Endothelial cell of umbilical vein (primary cell): Measurements from ENCODE around the gene PARP3. TPM values are rescaled to one million over a fixed set of nuclear protein-coding genes. Genes with fewer than 3 reads are reported as not detected.

Source experiments
- BruUV-seq: library from RNA; stranded (reverse); fragments of 400-500 nt; replicated peaks from 2 replicates; lab custom pipeline; 2021; lab: Mats Ljungman, UMichigan
- CTCF ChIA-PET: fragments of 300-600, 350-600 bp; sonication (Branson Sonifier 250); formaldehyde crosslinking; loops from one replicate; lab custom pipeline; 2021; ENCODE audit warnings: antibody characterized with exemption, inconsistent platforms; lab: Charles Lee
- POLR2A ChIA-PET: fragments of 300-600, 350-600 bp; sonication (Branson Sonifier 250); formaldehyde crosslinking; loops from one replicate; lab custom pipeline; 2021; ENCODE audit warnings: antibody characterized with exemption, inconsistent platforms; lab: Charles Lee
- DNase-seq: peaks from one replicate; pipeline ENCODE4 v3.0.0-alpha.2; 2011; ENCODE audit warnings: low read depth, low spot score
- FAIRE-seq: peaks from 2 replicates; lab custom pipeline; 2011; peaks lifted over from hg19 to GRCh38; lab: Jason Lieb, UNC
- H2AFZ ChIP-seq: 2 replicates; pipeline ENCODE4 v1.6.0; 2012; ENCODE audit warnings: low read depth, low read length, control low read depth, inconsistent platforms
- H3K27ac ChIP-seq: 2 replicates; pipeline ENCODE4 v1.5.1; 2011; ENCODE audit warnings: low read depth, mild to moderate bottlenecking, control low read depth, low read length, moderate library complexity; ENCODE audit not compliant: insufficient read depth
- H3K27me3 ChIP-seq, 2 experiments: 2 replicates each; pipeline versions ENCODE4 v1.6.0 to v1.6.1; 2011; ENCODE audit warnings: low read length in 2 of 2, mixed read lengths in 1 of 2; ENCODE audit not compliant: control insufficient read depth in 2 of 2, insufficient read depth in 2 of 2
- H3K36me3 ChIP-seq, 2 experiments: 2 replicates in 1 of 2; 3 replicates in 1 of 2; pipeline ENCODE4 v1.5.1; 2011; ENCODE audit warnings: low read length in 2 of 2, mild to moderate bottlenecking in 1 of 2, moderate library complexity in 1 of 2; ENCODE audit not compliant: control insufficient read depth in 2 of 2, insufficient read depth in 2 of 2; ENCODE audit errors: extremely low read depth in 1 of 2
- H3K4me1 ChIP-seq: 3 replicates; pipeline ENCODE4 v1.5.1; 2011; ENCODE audit warnings: mild to moderate bottlenecking, low read length; ENCODE audit not compliant: control insufficient read depth, insufficient read depth; ENCODE audit errors: extremely low read depth
- H3K4me2 ChIP-seq: 2 replicates; pipeline ENCODE4 v1.6.1; 2011; ENCODE audit warnings: low read length, control low read depth, mixed read lengths; ENCODE audit not compliant: insufficient read depth
- H3K4me3 ChIP-seq, 3 experiments: fragments of 200-600 bp in 1 of 3; sonication (generic), shearing (Covaris generic) in 1 of 3; replicated peaks in 1 of 3; 2 replicates each; pipeline ENCODE4 v1.5.1; 2011 to 2016; ENCODE audit warnings: control low read depth in 3 of 3, low read length in 3 of 3, mild to moderate bottlenecking in 2 of 3, inconsistent platforms in 1 of 3, low read depth in 1 of 3, moderate library complexity in 1 of 3; ENCODE audit not compliant: insufficient read depth in 1 of 3
- H3K79me2 ChIP-seq: 2 replicates; pipeline ENCODE4 v1.6.0; 2012; ENCODE audit warnings: low read length, inconsistent platforms; ENCODE audit not compliant: control insufficient read depth, insufficient read depth
- H3K9ac ChIP-seq: replicated peaks from 2 replicates; pipeline ENCODE3; 2011; ENCODE audit warnings: low read length, control low read depth; ENCODE audit not compliant: insufficient read depth; ENCODE audit errors: extremely low read depth
- H3K9me1 ChIP-seq: replicated peaks from 3 replicates; pipeline ENCODE4 v1.6.0; 2011; ENCODE audit warnings: mild to moderate bottlenecking, low read length; ENCODE audit not compliant: control insufficient read depth, insufficient read depth; ENCODE audit errors: extremely low read depth
- H3K9me3 ChIP-seq: replicated peaks from 2 replicates; pipeline ENCODE4 v1.5.1; 2012; ENCODE audit warnings: low read length, inconsistent platforms; ENCODE audit not compliant: control insufficient read depth, insufficient read depth
- H4K20me1 ChIP-seq: replicated peaks from 2 replicates; pipeline ENCODE3; 2011; ENCODE audit warnings: mild to moderate bottlenecking, low read length; ENCODE audit not compliant: control insufficient read depth, insufficient read depth; ENCODE audit errors: extremely low read depth
- FOS ChIP-seq: IDR thresholded peaks from 2 replicates; pipeline ENCODE4 v1.6.1; 2011; ENCODE audit warnings: mild to moderate bottlenecking, low read length, moderate library complexity, borderline replicate concordance; ENCODE audit not compliant: insufficient read depth
- MAX ChIP-seq: IDR thresholded peaks from 2 replicates; pipeline ENCODE4 v1.6.1; 2011; ENCODE audit not compliant: insufficient read depth, insufficient read length
- POLR2AphosphoS5 ChIP-seq: IDR thresholded peaks from 2 replicates; pipeline ENCODE4 v1.6.1; 2012; ENCODE audit warnings: low read depth, mild to moderate bottlenecking, control low read depth, low read length, moderate library complexity; ENCODE audit not compliant: insufficient read depth
- dilution Hi-C: fragments of 300-500 bp; cut with MboI; formaldehyde crosslinking; loops from one replicate; pipeline ENCODE4 v1.15.0; 2019; ENCODE audit warnings: low sequenced_read_pairs; ENCODE audit not compliant: extremely low pct_ligation_motif_present
- intact Hi-C: fragments of 100-400 bp; cut with micrococcal nuclease; formaldehyde crosslinking; loops from one replicate; pipeline ENCODE4 v1.10.0; 2022
- polyA plus RNA-seq, 4 experiments: library from polyadenylated mRNA; depleted of rRNA in 3 of 4; stranded (reverse) in 3 of 4; unstranded in 1 of 4; fragments of >200 nt; gene quantifications; 2 replicates each; pipeline versions ENCODE4 v1.2.1 to v1.2.3, GENCODE V29; 2011 to 2012; ENCODE audit warnings: missing spikeins in 1 of 4
- total RNA-seq: library from RNA; stranded (reverse); gene quantifications from 2 replicates; pipeline ENCODE4 v1.2.3, GENCODE V29; 2021

The PARP3 gene
- total and polyA plus RNA-seq, 2 donors (not counting 3 experiments of a cell fraction or from before 2014, with no cell fraction given): 10.0 to 13.8 TPM

DNA sequence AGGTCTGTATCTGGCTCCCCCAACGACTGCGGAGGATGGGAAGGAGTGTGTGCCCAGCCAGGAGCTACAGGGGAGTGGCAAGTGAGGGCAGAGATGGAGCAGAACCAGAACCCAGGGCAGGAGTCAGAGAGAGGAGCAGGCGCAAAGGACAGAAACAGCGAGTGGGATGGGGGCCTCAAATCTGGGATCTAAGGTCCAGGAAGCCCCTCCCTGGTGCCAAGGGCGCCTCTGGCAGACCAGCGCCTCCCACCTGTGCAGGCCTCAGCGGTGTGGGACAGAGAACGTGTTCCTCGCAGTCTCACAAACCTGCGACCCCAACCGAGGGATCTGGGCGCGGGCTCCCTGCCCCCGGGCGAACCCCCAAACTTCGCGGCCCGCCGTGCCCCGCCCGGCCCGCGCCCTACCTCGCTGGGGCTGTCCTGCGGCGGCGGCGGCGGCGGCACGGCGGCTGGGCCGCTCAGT is 24.8 kb downstream of the PARP3 start:
- ChIA-PET CTCF (interaction anchor here (3.4 to 3.5 kb wide), 2 partner anchors 9 to 15 kb away, joined by 13 to 14 read pairs; partner anchors contain the start of gene ACY1), POLR2A (no interaction called here)
- peak overlapping the region; percentile 59 for H3K27ac ChIP-seq
- H3K4me1 ChIP-seq: peaks cover 4% of the 10 kb centered on the region
- peak overlapping the region; percentile 37 to 75 (median 68) for H3K4me3 ChIP-seq
- no peaks in the 10 kb centered on the region for H3K9me3 ChIP-seq
- H3K9ac ChIP-seq: peak overlapping the region; percentile 89
- H4K20me1 ChIP-seq: no peaks in the 10 kb centered on the region
- no peak for TF ChIP-seq FOS
- no peak for TF ChIP-seq MAX
- no peak for TF ChIP-seq POLR2AphosphoS5
- peak overlapping the region; percentile 83 for H3K4me2 ChIP-seq
- no peaks in the 10 kb centered on the region for H3K36me3 ChIP-seq
- dilution Hi-C loops (no loop called here), intact Hi-C loops (loop anchor here (1.0 kb wide), 2 partner anchors 11 to 25 kb away; partner anchors contain the start of gene PARP3)
- no TSS peak for BruUV-seq
- no peaks in the 10 kb centered on the region for H3K79me2 ChIP-seq
- H2AFZ ChIP-seq: peak overlapping the region; percentile 87
- no peaks in the 10 kb centered on the region for H3K27me3 ChIP-seq
- FAIRE-seq (peak; percentile 55), DNase-seq (no peak)
- H3K9me1 ChIP-seq: no peaks in the 10 kb centered on the region

- dilution Hi-C loops (no loop called here), intact Hi-C loops (loop anchor here (1.0 kb wide), 2 partner anchors 11 to 25 kb away; partner anchors contain the start of gene PARP3)
- ChIA-PET POLR2A (no interaction called here), CTCF (interaction anchor here (3.4 to 3.5 kb wide), 2 partner anchors 10 to 14 kb away, joined by 13 to 14 read pairs; partner anchors contain the start of gene ACY1)
- no peaks in the 10 kb centered on the region for H4K20me1 ChIP-seq
- FAIRE-seq: peak; percentile 21
- H3K4me2 ChIP-seq: peak within 1 kb of the TSS; percentile 83
- H3K9me3 ChIP-seq: no peaks in the 10 kb centered on the region
- H3K4me1 ChIP-seq: peaks cover 4% of the 10 kb centered on the region
- no peaks in the 10 kb centered on the region for H3K9me1 ChIP-seq
- peak; percentile 45 for DNase-seq
- H2AFZ ChIP-seq: peak within 1 kb of the TSS; percentile 87
- H3K9ac ChIP-seq: peak within 1 kb of the TSS; percentile 89
- H3K27ac ChIP-seq: peak within 1 kb of the TSS; percentile 59
- no peaks in the 10 kb centered on the region for H3K79me2 ChIP-seq
- BruUV-seq: no TSS peak
- TF ChIP-seq FOS (no peak), POLR2AphosphoS5 (peak; percentile 70)
- H3K27me3 ChIP-seq: no peaks in the 10 kb centered on the region
- no peaks in the 10 kb centered on the region for H3K36me3 ChIP-seq
- peak within 1 kb of the TSS; percentile 37 to 75 (median 68) for H3K4me3 ChIP-seq
Observed at GRCh38 chr3:51967384-51968169, 25.4 kb downstream of the PARP3 start, which contains the start of gene PCBP4. Gene PCBP4 (minus strand): TSS chr3:51967454. CDS start chr3:51961240, 6,214 bp downstream.
